K562 (cell line): ENCODE measurements around the gene COG7. TPM values are rescaled to one million over a fixed set of nuclear protein-coding genes. Genes with fewer than 3 reads are reported as not detected.

Experiments used
- ATAC-seq: fragments of 200-7000 bp; cut with Tn5 transposase; 3 replicates; pipeline ENCODE4 v1.9.1; 2020; ENCODE audit warnings: moderate library complexity
- BruUV-seq: library from RNA; stranded (reverse); fragments of 400-500 nt; replicated peaks from 2 replicates; lab custom pipeline; 2021; lab: Mats Ljungman, UMichigan
- CTCF ChIA-PET: fragments of 300-600 bp; formaldehyde crosslinking; extraction: SDS; loops from one replicate; lab custom pipeline; 2021; ENCODE audit warnings: low intra/inter-chr PET ratio; lab: Yijun Ruan, JAX
- POLR2A ChIA-PET: fragments of 300-600, 350-650 bp; sonication (Branson Sonifier 250); formaldehyde crosslinking; extraction: SDS; loops from one replicate; lab custom pipeline; 2021; ENCODE audit warnings: antibody characterized with exemption, inconsistent platforms; lab: Yijun Ruan, JAX
- DNase-seq, 4 experiments: peaks; one replicate each; pipeline versions ENCODE4 v3.0.0 to v3.0.0-alpha.2; 2011 to 2018; ENCODE audit warnings: low spot score in 3 of 4, mixed read lengths in 3 of 4; ENCODE audit errors: extremely low read depth in 1 of 4
- FAIRE-seq: peaks from 2 replicates; lab custom pipeline; 2011; peaks lifted over from hg19 to GRCh38; lab: Jason Lieb, UNC
- H2AFZ ChIP-seq: 2 replicates; pipeline ENCODE4 v1.6.0; 2011; ENCODE audit warnings: low read depth, low read length, control low read depth, inconsistent platforms
- H3K27ac ChIP-seq: fragments of 200-600 bp; 3 replicates; pipeline ENCODE4 v1.8.0; 2011; ENCODE audit warnings: low read depth, mild to moderate bottlenecking, control low read depth, inconsistent platforms, low read length, moderate library complexity, mixed read lengths; ENCODE audit errors: extremely low read depth
- H3K27me3 ChIP-seq, 2 experiments: fragments of 300-600 bp in 1 of 2; 2 replicates in 1 of 2; 3 replicates in 1 of 2; pipeline versions ENCODE4 v1.6.0 to v1.8.0; 2011; ENCODE audit warnings: inconsistent platforms in 2 of 2, low read length in 2 of 2, mild to moderate bottlenecking in 1 of 2, mixed read lengths in 1 of 2, moderate library complexity in 1 of 2; ENCODE audit not compliant: control insufficient read depth in 2 of 2, insufficient read depth in 2 of 2
- H3K36me3 ChIP-seq: fragments of 300-600 bp; 3 replicates; pipeline ENCODE4 v1.8.0; 2011; ENCODE audit warnings: mild to moderate bottlenecking, low read length, inconsistent platforms; ENCODE audit not compliant: control insufficient read depth, insufficient read depth
- H3K4me1 ChIP-seq, 2 experiments: fragments of 200-600 bp in 1 of 2; replicated peaks in 1 of 2; 2 replicates in 1 of 2; 3 replicates in 1 of 2; pipeline versions ENCODE4 v1.5.1 to v1.8.0; 2011; ENCODE audit warnings: inconsistent platforms in 2 of 2, low read length in 2 of 2, mild to moderate bottlenecking in 1 of 2, mixed read lengths in 1 of 2, moderate library complexity in 1 of 2; ENCODE audit not compliant: control insufficient read depth in 2 of 2, insufficient read depth in 2 of 2
- H3K4me2 ChIP-seq: 2 replicates; pipeline ENCODE4 v1.6.1; 2011; ENCODE audit warnings: low read length, control low read depth, inconsistent platforms, mixed read lengths; ENCODE audit not compliant: insufficient read depth
- H3K4me3 ChIP-seq: fragments of 200-600 bp; sonication (generic), shearing (Covaris generic); 2 replicates; pipeline ENCODE4 v1.5.1; 2016; ENCODE audit warnings: control low read depth, inconsistent platforms
- H3K79me2 ChIP-seq: fragments of 200-600 bp; 3 replicates; pipeline ENCODE4 v1.8.0; 2011; ENCODE audit warnings: low read length, inconsistent platforms; ENCODE audit not compliant: control insufficient read depth, insufficient read depth
- H3K9ac ChIP-seq, 2 experiments: 2 replicates each; pipeline versions ENCODE4 v1.6.0 to v1.6.1; 2011; ENCODE audit warnings: low read depth in 2 of 2, low read length in 2 of 2, control low read depth in 1 of 2, inconsistent platforms in 1 of 2, mild to moderate bottlenecking in 1 of 2, mixed read lengths in 1 of 2; ENCODE audit not compliant: insufficient read depth in 1 of 2
- H3K9me1 ChIP-seq: one replicate; pipeline ENCODE4 v1.6.0; 2011; ENCODE audit warnings: inconsistent platforms, mild to moderate bottlenecking, low read length, moderate library complexity; ENCODE audit not compliant: control insufficient read depth, insufficient read depth
- H3K9me3 ChIP-seq: replicated peaks from 2 replicates; pipeline ENCODE4 v1.5.1; 2011; ENCODE audit warnings: low read depth, low read length, inconsistent platforms; ENCODE audit not compliant: control insufficient read depth, insufficient read depth
- H4K20me1 ChIP-seq: replicated peaks from 2 replicates; pipeline ENCODE4 v1.6.1; 2011; ENCODE audit warnings: low read length, inconsistent platforms, mixed read lengths; ENCODE audit not compliant: control insufficient read depth, insufficient read depth
- ATF3 ChIP-seq, 2 experiments: fragments of 450-650 bp in 1 of 2; sonication (generic) in 1 of 2; formaldehyde crosslinking in 1 of 2; IDR thresholded peaks in 1 of 2; conservative IDR thresholded peaks in 1 of 2; 2 replicates each; pipeline versions ENCODE4 v1.6.1 to v1.8.1; 2016 to 2023; ENCODE audit warnings: mild to moderate bottlenecking in 2 of 2, moderate library complexity in 2 of 2, inconsistent platforms in 1 of 2, missing genetic modification reagents in 1 of 2
- ATF7 ChIP-seq: fragments of 450-650 bp; IDR thresholded peaks from 2 replicates; pipeline ENCODE4 v1.7.1; 2014; ENCODE audit warnings: mild to moderate bottlenecking, moderate library complexity
- CCAR2 ChIP-seq: fragments of 200-400 bp; formaldehyde crosslinking; IDR thresholded peaks from 2 replicates; pipeline ENCODE4 v1.6.1; 2017; ENCODE audit warnings: mild to moderate bottlenecking, low read depth, low read length
- GATA2 ChIP-seq: sonication (generic); formaldehyde crosslinking; IDR thresholded peaks from 2 replicates; pipeline ENCODE4 v1.4.0; 2020; ENCODE audit warnings: mild to moderate bottlenecking, missing genetic modification reagents
- IRF2 ChIP-seq: sonication (generic); formaldehyde crosslinking; IDR thresholded peaks from 2 replicates; pipeline ENCODE4 v1.8.1; 2022; ENCODE audit warnings: mild to moderate bottlenecking, missing genetic modification reagents
- JUND ChIP-seq, 2 experiments: IDR thresholded peaks; 2 replicates in 1 of 2; 3 replicates in 1 of 2; pipeline ENCODE4 v1.6.1; 2011; ENCODE audit warnings: borderline replicate concordance in 2 of 2, low read depth in 2 of 2, low read length in 2 of 2, improper control_type of control experiment in 1 of 2, missing biosample characterization in 1 of 2, missing genetic modification characterization in 1 of 2, missing genetic modification reagents in 1 of 2
- PHTF2 ChIP-seq: fragments of 250-450 bp; sonication (Bioruptor Pico); IDR thresholded peaks from 2 replicates; pipeline ENCODE4 v1.5.0; 2021; ENCODE audit warnings: mild to moderate bottlenecking
- ZNF175 ChIP-seq: fragments of 200-800 bp; sonication (Bioruptor generic); IDR thresholded peaks from 2 replicates; pipeline ENCODE4 v1.6.1; 2016; ENCODE audit warnings: low read depth, mild to moderate bottlenecking, missing genetic modification characterization, missing compliant biosample characterization
- ZNF449 ChIP-seq: fragments of 250-450 bp; sonication (Bioruptor Pico); IDR thresholded peaks from 2 replicates; pipeline ENCODE4 v1.8.0; 2022; ENCODE audit warnings: moderate library complexity, mild to moderate bottlenecking, inconsistent platforms
- ZNF592 ChIP-seq: fragments of 450-650 bp; IDR thresholded peaks from 2 replicates; pipeline ENCODE4 v1.6.1; 2017; ENCODE audit warnings: antibody characterized with exemption, mild to moderate bottlenecking
- WGBS: fragments of 100-300 bp; shearing (Covaris generic); methylation state at CpG from one replicate; pipeline ENCODE4 v1.1.6; 2016; ENCODE audit warnings: low coverage, mixed read lengths; ENCODE audit not compliant: insufficient coverage; ENCODE audit errors: missing lambda C conversion rate; 5-methylcytosine and 5-hydroxymethylcytosine counted together
- in situ Hi-C: fragments of 300-500 bp; cut with MboI; formaldehyde crosslinking; loops from 4 replicates; pipeline ENCODE4 v1.15.0; 2018; ENCODE audit warnings: inconsistent platforms, mixed read lengths
- intact Hi-C: fragments of 100-400 bp; cut with micrococcal nuclease; formaldehyde crosslinking; loops from 2 replicates; pipeline ENCODE4 v1.14.2; 2022
- polyA plus RNA-seq, 8 experiments: library from polyadenylated mRNA; depleted of rRNA in 4 of 8; stranded (reverse) in 5 of 8; unstranded in 3 of 8; fragments of >200 nt; fragmentation: Nextera tagmentation in 2 of 8; fragmentation: Illumina TruSeq in 1 of 8; extraction: Ambion mirVana in 2 of 8; extraction: Trizol in 1 of 8; gene quantifications; 2 replicates each; pipeline versions ENCODE4 v1.2.1 to v1.2.3, GENCODE V29; 2011 to 2014; ENCODE audit warnings: inconsistent platforms in 1 of 8, missing spikeins in 1 of 8
- total RNA-seq, 7 experiments: library from RNA; depleted of rRNA in 6 of 7; stranded (reverse); fragments of >200 nt in 6 of 7; fragmentation: Illumina TruSeq in 2 of 7; extraction: Trizol in 2 of 7; gene quantifications; 2 replicates each; pipeline versions ENCODE4 v1.2.1 to v1.2.3, GENCODE V29; 2011 to 2021; ENCODE audit warnings: low replicate concordance in 1 of 7

COG7 gene
- total and polyA plus RNA-seq, 9 of the 15 experiments (the other 6 are each of a cell fraction or from before 2014, with no cell fraction given): 3.8 to 17.6 (median 13.4) TPM

GRCh38 chr16:23408823-23409298, 44.1 kb downstream of the COG7 start:
- POLR2A ChIA-PET: interaction anchor here (0.5 to 0.7 kb wide), 2 partner anchors 103 to 149 kb away, joined by 3 read pairs; partner anchors contain the start of gene UBFD1
- Histone ChIP-seq H3K4me1 (no peaks in the 10 kb centered on the region), H3K79me2 (no peaks in the 10 kb centered on the region), H2AFZ (no peak overlapping the region), H3K4me2 (no peak overlapping the region), H3K27me3 (no peaks in the 10 kb centered on the region), H3K27ac (no peak overlapping the region), H3K4me3 (no peak overlapping the region), H3K9me3 (no peaks in the 10 kb centered on the region), H3K36me3 (peaks cover 62% of the 10 kb centered on the region; the same call in 2 of the 3 replicates), H4K20me1 (peaks cover under 1% of the 10 kb centered on the region; the same call in 1 of the 2 replicates)
- intact Hi-C loops (no loop called here), in situ Hi-C loops (no loop called here)
- CTCF ChIA-PET: no interaction called here
- no TSS peak for BruUV-seq
- WGBS: 81% methylated on average over 7 of the region's 7 CpGs
- no peak for DNase-seq
- no peak for FAIRE-seq
- no peak for ATAC-seq
- TF ChIP-seq GATA2 (CRISPR knock-in tag) (peak; percentile 30; the same call in 1 of the 2 replicates), ATF7 (peak; percentile 53; the same call in 1 of the 2 replicates), ZNF175 (CRISPR knock-in tag) (no peak), PHTF2 (no peak), CCAR2 (no peak), ZNF449 (no peak), ATF3 (IDR thresholded peaks at IDR 0.05) (peak; percentile 65), ATF3 (CRISPR knock-in tag; conservative IDR thresholded peaks at IDR 0.05) (no peak), JUND (IDR thresholded peaks at IDR 0.05; ENCODE audit: borderline replicate concordance, low read depth, low read length) (peak; percentile 11; the same call in 1 of the 2 replicates), JUND (tag; IDR thresholded peaks at IDR 0.05; ENCODE audit: borderline replicate concordance, low read depth, low read length) (peak; percentile 29; the same call in 1 of the 3 replicates), IRF2 (no peak), ZNF592 (no peak)
- TF ChIP-seq, all 486 proteins: peak for 4
- Histone ChIP-seq H3K9me1 (no peaks in the 10 kb centered on the region), H3K9ac (no peak overlapping the region)
